ENCODE data around the gene GABRR1.

Gene GABRR1

DNA sequence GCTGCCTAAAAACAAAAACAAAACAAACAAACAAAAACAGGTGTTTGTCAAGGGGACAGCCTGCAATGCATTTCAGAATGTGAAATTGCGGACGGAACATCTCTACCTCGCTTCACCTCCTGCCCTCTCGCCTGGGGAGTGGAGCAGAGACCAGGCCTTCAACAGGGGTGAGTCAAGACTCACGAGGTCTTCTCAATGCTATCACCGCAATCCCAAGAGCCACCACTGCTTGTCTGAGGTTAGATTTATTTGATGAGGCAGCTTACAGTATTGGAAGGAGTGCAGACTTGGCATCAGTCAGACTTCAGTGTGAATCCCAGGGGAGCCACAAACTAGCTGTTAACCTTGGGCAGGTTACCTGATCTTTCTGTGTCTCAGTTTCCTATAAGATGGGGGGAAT is 7.7 kb downstream of the GABRR1 start:
- DNase-seq (ENCODE audit: low read depth), result no peak
- TF ChIP-seq, protein P1, sequence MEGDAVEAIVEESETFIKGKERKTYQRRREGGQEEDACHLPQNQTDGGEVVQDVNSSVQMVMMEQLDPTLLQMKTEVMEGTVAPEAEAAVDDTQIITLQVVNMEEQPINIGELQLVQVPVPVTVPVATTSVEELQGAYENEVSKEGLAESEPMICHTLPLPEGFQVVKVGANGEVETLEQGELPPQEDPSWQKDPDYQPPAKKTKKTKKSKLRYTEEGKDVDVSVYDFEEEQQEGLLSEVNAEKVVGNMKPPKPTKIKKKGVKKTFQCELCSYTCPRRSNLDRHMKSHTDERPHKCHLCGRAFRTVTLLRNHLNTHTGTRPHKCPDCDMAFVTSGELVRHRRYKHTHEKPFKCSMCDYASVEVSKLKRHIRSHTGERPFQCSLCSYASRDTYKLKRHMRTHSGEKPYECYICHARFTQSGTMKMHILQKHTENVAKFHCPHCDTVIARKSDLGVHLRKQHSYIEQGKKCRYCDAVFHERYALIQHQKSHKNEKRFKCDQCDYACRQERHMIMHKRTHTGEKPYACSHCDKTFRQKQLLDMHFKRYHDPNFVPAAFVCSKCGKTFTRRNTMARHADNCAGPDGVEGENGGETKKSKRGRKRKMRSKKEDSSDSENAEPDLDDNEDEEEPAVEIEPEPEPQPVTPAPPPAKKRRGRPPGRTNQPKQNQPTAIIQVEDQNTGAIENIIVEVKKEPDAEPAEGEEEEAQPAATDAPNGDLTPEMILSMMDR (IDR thresholded peaks at IDR 0.05; ENCODE audit: control insufficient read depth, insufficient read depth, low read depth, low read length, missing control alignments), result no peak
- H3K4me3 ChIP-seq (ENCODE audit: control insufficient read depth, low read depth, low read length), result no peak overlapping the region

DNA sequence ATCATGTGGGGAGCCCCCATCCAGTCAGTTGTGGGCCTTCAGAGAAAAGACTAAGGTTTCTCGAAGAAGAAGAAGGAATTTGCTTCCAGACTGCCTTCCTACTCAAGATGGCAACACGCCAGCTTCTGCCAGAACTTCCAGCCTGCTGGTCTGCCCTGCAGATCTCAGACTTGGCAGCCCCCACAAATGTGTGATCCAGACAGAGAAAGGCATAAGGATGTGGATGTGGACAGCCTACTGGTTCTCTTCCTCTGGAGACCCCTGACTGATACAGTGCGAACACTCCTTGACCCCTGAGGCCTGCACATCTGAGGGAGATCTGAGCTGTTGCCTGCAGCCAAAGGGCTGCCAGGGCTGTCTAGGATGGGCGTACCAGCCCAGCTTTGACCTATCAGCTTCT is 8.6 kb downstream of the GABRR1 start:
- TF ChIP-seq, protein P1 (IDR thresholded peaks at IDR 0.05; ENCODE audit: control insufficient read depth, insufficient read depth, low read depth, low read length, missing control alignments), result no peak
- DNase-seq (ENCODE audit: low read depth), result no peak

DNA sequence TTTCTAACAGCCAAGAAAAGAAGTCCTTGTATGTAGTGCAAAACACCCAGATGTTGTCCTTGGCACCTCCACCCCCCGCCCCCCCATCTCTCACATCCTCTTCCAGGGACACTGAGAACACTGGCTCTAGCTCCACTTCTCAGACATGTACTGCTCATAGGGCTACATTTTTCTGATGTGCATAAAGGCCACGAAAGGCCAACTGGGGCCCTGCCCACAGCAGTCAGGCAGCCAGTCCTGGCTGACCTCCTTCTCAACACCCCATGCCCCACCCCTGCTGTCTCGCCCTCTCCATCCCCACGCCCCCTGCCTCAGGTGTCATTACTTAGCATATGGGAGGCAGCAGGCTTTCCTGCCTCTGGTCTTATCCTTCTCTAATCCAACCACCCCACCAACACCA is 11.3 kb downstream of the GABRR1 start:
- no peak for DNase-seq (ENCODE audit: low read depth)
- TF ChIP-seq, protein P1 (IDR thresholded peaks at IDR 0.05; ENCODE audit: control insufficient read depth, insufficient read depth, low read depth, low read length, missing control alignments), result no peak
- H3K4me3 ChIP-seq (ENCODE audit: control insufficient read depth, low read depth, low read length), result no peak overlapping the region

More for the DNA sequence above, 8.6 kb downstream of the GABRR1 start:
- no peak overlapping the region for H3K4me3 ChIP-seq (ENCODE audit: control insufficient read depth, low read depth, low read length)

DNA sequence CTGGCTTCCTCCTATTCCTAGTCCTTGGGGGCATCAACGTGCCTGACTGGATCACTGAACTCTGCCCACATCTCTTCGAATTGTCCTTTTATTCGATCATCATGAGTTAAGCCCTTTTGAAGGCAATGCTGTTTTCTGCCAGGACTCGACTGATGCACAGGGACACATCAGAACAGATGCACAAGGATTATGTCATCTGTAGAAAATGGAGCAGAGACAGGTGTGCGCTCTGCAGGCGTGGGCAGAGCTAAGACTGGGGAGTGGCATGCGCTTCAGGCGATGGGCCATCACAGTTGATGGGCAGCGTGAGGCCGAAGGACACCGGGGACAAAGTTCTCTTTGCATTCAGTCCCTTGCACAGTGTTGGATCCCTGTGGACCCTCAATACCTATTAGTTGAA is 13.1 kb downstream of the GABRR1 start:
- no peak overlapping the region for H3K4me3 ChIP-seq (ENCODE audit: control insufficient read depth, low read depth, low read length)
- TF ChIP-seq, protein P1 (IDR thresholded peaks at IDR 0.05; ENCODE audit: control insufficient read depth, insufficient read depth, low read depth, low read length, missing control alignments), result no peak
- no peak for DNase-seq (ENCODE audit: low read depth)

DNA sequence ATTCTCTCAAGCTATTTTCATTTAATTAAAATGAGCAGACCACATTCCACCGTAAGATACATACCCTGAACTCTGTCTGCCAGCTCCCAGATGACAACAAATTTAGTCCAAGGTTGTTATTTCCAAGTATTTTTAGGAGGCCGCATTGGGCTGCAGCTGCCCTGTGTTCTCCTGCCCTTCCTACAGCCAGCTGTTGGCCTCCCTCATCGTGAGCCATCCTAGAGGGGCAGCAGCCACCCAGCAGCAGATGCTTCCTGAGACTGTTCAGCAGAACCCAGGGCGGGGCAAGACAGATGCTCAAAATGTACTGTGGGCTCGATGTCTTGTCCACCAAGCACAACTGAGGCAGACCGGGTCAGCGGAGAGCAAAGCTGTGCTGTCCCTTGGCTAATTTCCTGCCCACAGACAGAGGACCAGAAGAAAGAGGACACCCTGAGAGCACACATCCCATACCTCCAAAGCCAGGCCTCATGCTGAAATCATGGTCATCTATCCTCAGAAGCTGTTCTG is 16.4 kb downstream of the GABRR1 start:
- DNase-seq (ENCODE audit: low read depth), result no peak
- H3K4me3 ChIP-seq (ENCODE audit: control insufficient read depth, low read depth, low read length), result no peak overlapping the region
- TF ChIP-seq, protein P1 (IDR thresholded peaks at IDR 0.05; ENCODE audit: control insufficient read depth, insufficient read depth, low read depth, low read length, missing control alignments), result no peak

DNA sequence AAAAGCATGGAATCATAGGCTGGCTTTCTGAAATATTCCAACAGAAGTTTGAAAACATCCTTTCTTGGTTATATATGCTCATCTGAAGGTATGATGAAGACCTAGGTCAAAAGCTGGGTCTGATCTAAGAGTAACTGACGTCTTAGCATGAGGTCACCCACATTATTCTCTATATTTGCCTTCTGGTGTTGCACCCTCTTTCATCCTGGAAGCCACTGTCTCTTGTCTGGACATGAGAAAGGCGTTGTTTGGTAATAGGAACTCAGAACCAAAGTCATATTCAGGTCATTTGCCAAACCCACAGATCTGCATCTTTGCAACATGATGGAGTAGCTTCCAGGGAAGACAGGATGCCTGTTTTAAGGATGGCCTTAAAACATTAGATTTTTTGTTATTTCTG is 17.6 kb downstream of the GABRR1 start:
- no peak overlapping the region for H3K4me3 ChIP-seq (ENCODE audit: control insufficient read depth, low read depth, low read length)
- TF ChIP-seq, protein P1 (IDR thresholded peaks at IDR 0.05; ENCODE audit: control insufficient read depth, insufficient read depth, low read depth, low read length, missing control alignments), result no peak
- DNase-seq (ENCODE audit: low read depth), result no peak

DNA sequence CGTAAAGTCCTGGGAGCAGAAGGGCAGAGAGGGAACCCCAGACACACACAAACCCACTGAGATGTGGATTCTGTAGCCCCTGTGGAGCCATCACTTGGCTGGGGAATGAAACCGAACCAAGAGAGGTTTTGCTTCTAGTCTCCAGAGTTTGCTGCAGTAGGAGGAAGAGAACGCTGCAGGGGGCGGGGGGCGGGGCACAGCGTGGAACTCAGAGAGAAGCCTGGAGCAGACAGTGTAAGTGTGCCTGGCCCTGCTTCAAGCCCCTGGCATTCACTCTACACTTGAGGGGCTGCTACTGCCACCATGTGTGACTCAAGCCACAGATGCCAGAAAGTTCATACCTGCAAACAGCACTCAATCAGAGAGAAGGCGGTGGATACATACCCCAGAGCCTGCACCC is 18.9 kb downstream of the GABRR1 start:
- DNase-seq (ENCODE audit: low read depth), result no peak
- H3K4me3 ChIP-seq (ENCODE audit: control insufficient read depth, low read depth, low read length), result no peak overlapping the region
- TF ChIP-seq, protein P1 (IDR thresholded peaks at IDR 0.05; ENCODE audit: control insufficient read depth, insufficient read depth, low read depth, low read length, missing control alignments), result no peak
